Activated CD4-positive, alpha-beta memory T cell treated with anti-CD3 and anti-CD28 coated beads for 36 hours (primary cell): ENCODE measurements around the gene SMIM35. TPM values are rescaled to one million over a fixed set of nuclear protein-coding genes. Genes with fewer than 3 reads are reported as not detected.

Source experiments
- CTCF ChIA-PET: fragments of 350-600 bp; sonication (Branson Sonifier 250); formaldehyde crosslinking; loops from one replicate; lab custom pipeline; 2021; ENCODE audit warnings: antibody characterized with exemption, inconsistent platforms; lab: Charles Lee
- POLR2A ChIA-PET: fragments of 350-600 bp; sonication (Branson Sonifier 250); formaldehyde crosslinking; loops from one replicate; lab custom pipeline; 2021; ENCODE audit warnings: antibody characterized with exemption; lab: Charles Lee
- DNase-seq: peaks from one replicate; pipeline ENCODE4 v3.0.0-alpha.2; 2020
- H3K27ac Mint-ChIP-seq: one replicate; pipeline ENCODE4 v1.8.0; 2021; ENCODE audit warnings: mixed read lengths
- H3K27me3 Mint-ChIP-seq: one replicate; pipeline ENCODE4 v1.8.0; 2021; ENCODE audit warnings: mixed read lengths
- H3K36me3 Mint-ChIP-seq: one replicate; pipeline ENCODE4 v1.8.0; 2021; ENCODE audit warnings: mixed read lengths
- H3K4me1 Mint-ChIP-seq: one replicate; pipeline ENCODE4 v1.8.0; 2021; ENCODE audit warnings: low read depth, mixed read lengths
- H3K4me3 Mint-ChIP-seq: one replicate; pipeline ENCODE4 v1.8.0; 2021; ENCODE audit warnings: mild to moderate bottlenecking, mixed read lengths
- H3K9me3 Mint-ChIP-seq: one replicate; pipeline ENCODE4 v1.8.0; 2021; ENCODE audit warnings: mixed read lengths
- intact Hi-C: fragments of 100-400 bp; cut with micrococcal nuclease; formaldehyde crosslinking; loops from one replicate; pipeline ENCODE4 v1.15.1; 2023
- total RNA-seq, 2 experiments: library from RNA; stranded (reverse); gene quantifications; one replicate each; pipeline ENCODE4 v1.2.3, GENCODE V29; 2021

The SMIM35 gene
- total RNA-seq, 2 experiments from 2014 or later = 0.22 to 0.40 TPM

DNA sequence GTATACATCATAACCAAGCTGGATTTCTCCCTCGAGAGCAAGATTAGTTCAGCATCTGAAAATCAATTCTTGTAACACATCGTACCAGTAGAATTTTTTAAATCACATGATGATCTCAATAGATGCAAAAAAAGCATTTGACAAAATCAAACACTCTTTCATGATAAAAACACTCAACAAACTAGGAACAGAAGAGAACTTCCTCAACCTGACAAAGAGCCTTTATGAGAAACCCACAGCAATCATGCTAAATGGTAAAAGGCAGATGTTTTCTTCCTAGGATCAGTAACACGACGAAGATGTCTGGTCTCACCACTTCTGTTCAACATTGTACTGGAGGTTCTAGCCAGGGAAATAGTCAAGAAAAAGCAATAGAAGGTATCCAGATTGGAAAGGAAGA is 44.0 kb downstream of the SMIM35 start:
- ChIA-PET CTCF (interaction anchor here (1.3 to 3.1 kb wide), 2 partner anchors 10 to 96 kb away, joined by 10 to 12 read pairs; no protein-coding TSS in a partner anchor), POLR2A (interaction anchor here (1.3 to 1.6 kb wide), 2 partner anchors 28 to 40 kb away, joined by 3 to 5 read pairs; no protein-coding TSS in a partner anchor)
- DNase-seq = no peak
- Mint-ChIP-seq H3K36me3 (no peaks in the 10 kb centered on the region), H3K27me3 (no peaks in the 10 kb centered on the region), H3K27ac (peak overlapping the region; percentile 74), H3K4me3 (peak overlapping the region; percentile 11), H3K9me3 (no peaks in the 10 kb centered on the region), H3K4me1 (peaks cover 74% of the 10 kb centered on the region)
- intact Hi-C loops = no loop called here

GRCh38 chr11:118042141-118042540 is 44.6 kb downstream of the SMIM35 start:
- ChIA-PET CTCF (interaction anchor here (0.6 to 3.1 kb wide), 4 partner anchors 9 to 97 kb away, joined by 3 to 12 read pairs (median 6); no protein-coding TSS in a partner anchor), POLR2A (interaction anchor here (0.7 to 1.6 kb wide), 4 partner anchors 28 to 55 kb away, joined by 3 to 5 read pairs (median 4); no protein-coding TSS in a partner anchor)
- peak overlapping the region; percentile 74 for H3K27ac Mint-ChIP-seq
- no peak for DNase-seq
- intact Hi-C loops = no loop called here
- peaks cover 70% of the 10 kb centered on the region for H3K4me1 Mint-ChIP-seq
- H3K4me3 Mint-ChIP-seq = no peak overlapping the region
- no peaks in the 10 kb centered on the region for H3K9me3 Mint-ChIP-seq
- no peaks in the 10 kb centered on the region for H3K27me3 Mint-ChIP-seq
- H3K36me3 Mint-ChIP-seq = no peaks in the 10 kb centered on the region

DNA sequence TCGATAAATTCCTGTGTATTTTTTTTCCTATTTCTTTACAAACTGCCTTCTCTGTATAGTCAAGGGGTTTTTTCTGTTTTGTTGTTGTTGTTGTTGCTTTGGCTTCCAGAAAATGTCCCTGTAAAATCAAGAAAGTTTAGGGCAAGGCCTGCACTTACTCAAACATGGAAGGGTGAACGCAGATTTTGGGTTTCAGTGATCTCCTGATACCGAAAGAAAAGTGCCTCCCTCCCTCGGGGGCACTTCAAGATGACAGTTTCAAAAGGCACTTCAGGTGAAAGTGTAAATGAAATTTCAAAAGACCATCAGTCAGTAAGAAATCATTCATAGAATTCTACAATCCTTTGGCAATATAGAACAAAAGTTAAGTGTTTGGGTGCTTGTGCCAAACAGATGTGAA is 53.3 kb downstream of the SMIM35 start:
- peak overlapping the region; percentile 72 for H3K27ac Mint-ChIP-seq
- no peak overlapping the region for H3K4me3 Mint-ChIP-seq
- DNase-seq = peak; percentile 49
- H3K36me3 Mint-ChIP-seq = no peaks in the 10 kb centered on the region
- CTCF ChIA-PET = interaction anchor here (1.0 to 1.3 kb wide), 2 partner anchors 12 to 19 kb away, joined by 3 to 4 read pairs; no protein-coding TSS in a partner anchor
- no peaks in the 10 kb centered on the region for H3K27me3 Mint-ChIP-seq
- H3K4me1 Mint-ChIP-seq = peaks cover 33% of the 10 kb centered on the region
- intact Hi-C loops = loop anchor here (1.0 kb wide), 2 partner anchors 13 to 31 kb away; no protein-coding TSS in a partner anchor
- POLR2A ChIA-PET = interaction anchor here (3.4 kb wide), 1 partner anchor 31 kb away, joined by 17 read pairs; no protein-coding TSS in a partner anchor
- H3K9me3 Mint-ChIP-seq = no peaks in the 10 kb centered on the region

GRCh38 chr11:118028626-118029025 is 58.1 kb downstream of the SMIM35 start:
- ChIA-PET CTCF (interaction anchor here (0.6 to 1.7 kb wide), 3 partner anchors 11 to 26 kb away, joined by 3 to 5 read pairs (median 4); no protein-coding TSS in a partner anchor), POLR2A (interaction anchor here (1.0 kb wide), 1 partner anchor 27 kb away, joined by 5 read pairs; no protein-coding TSS in a partner anchor)
- Mint-ChIP-seq H3K4me3 (no peak overlapping the region), H3K9me3 (peaks cover 3% of the 10 kb centered on the region), H3K27ac (no peak overlapping the region), H3K4me1 (peaks cover 37% of the 10 kb centered on the region), H3K27me3 (no peaks in the 10 kb centered on the region), H3K36me3 (no peaks in the 10 kb centered on the region)
- DNase-seq = no peak
- intact Hi-C loops = loop anchor here (1.0 kb wide), 2 partner anchors 11 to 18 kb away; no protein-coding TSS in a partner anchor

- no peak overlapping the region for H3K4me3 Mint-ChIP-seq
- H3K36me3 Mint-ChIP-seq = no peaks in the 10 kb centered on the region
- H3K9me3 Mint-ChIP-seq = peaks cover 3% of the 10 kb centered on the region
- H3K27ac Mint-ChIP-seq = no peak overlapping the region
- H3K27me3 Mint-ChIP-seq = no peaks in the 10 kb centered on the region
- DNase-seq = no peak
- H3K4me1 Mint-ChIP-seq = peaks cover 28% of the 10 kb centered on the region
- ChIA-PET CTCF (interaction anchor here (1.2 kb wide), 1 partner anchor 25 kb away, joined by 4 read pairs; no protein-coding TSS in a partner anchor), POLR2A (no interaction called here)
- intact Hi-C loops = no loop called here
Observed at GRCh38 chr11:118027694-118028093, 59.1 kb downstream of the SMIM35 start.

- CTCF ChIA-PET = interaction anchor here (0.8 to 1.3 kb wide), 4 partner anchors 12 to 74 kb away, joined by 3 read pairs; no protein-coding TSS in a partner anchor
- Mint-ChIP-seq H3K4me1 (peaks cover 6% of the 10 kb centered on the region), H3K9me3 (peaks cover 36% of the 10 kb centered on the region), H3K4me3 (no peak overlapping the region), H3K27me3 (no peaks in the 10 kb centered on the region), H3K27ac (no peak overlapping the region), H3K36me3 (peaks cover 20% of the 10 kb centered on the region)
- POLR2A ChIA-PET = interaction anchor here (0.5 to 1.3 kb wide), 2 partner anchors 14 to 18 kb away, joined by 4 to 5 read pairs; no protein-coding TSS in a partner anchor
- intact Hi-C loops = no loop called here
- DNase-seq = no peak
Observed at GRCh38 chr11:118021146-118021545, 65.6 kb downstream of the SMIM35 start.

DNA sequence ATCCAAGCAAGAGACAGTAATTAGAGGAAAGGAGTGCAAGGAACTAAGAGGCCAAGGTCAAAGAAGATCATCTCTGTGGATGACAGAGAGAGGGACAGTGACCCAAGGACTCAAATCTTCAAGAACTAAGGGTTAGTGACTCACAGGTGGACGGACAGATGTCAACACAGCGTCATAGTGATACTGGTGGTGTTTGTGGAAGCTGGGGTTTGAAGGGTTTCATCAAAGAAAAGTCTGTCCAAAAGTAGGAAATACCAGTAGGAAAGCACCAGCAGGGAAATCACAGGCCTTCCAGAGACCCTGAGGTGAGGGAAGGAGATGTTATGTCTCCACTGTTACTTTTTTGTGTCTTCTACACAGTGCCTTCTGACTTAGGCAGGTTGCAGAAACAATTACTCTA is 68.4 kb downstream of the SMIM35 start:
- intact Hi-C loops = no loop called here
- Mint-ChIP-seq H3K36me3 (peaks cover 22% of the 10 kb centered on the region), H3K27ac (no peak overlapping the region), H3K27me3 (no peaks in the 10 kb centered on the region), H3K4me3 (no peak overlapping the region), H3K4me1 (peaks cover 28% of the 10 kb centered on the region), H3K9me3 (peaks cover 33% of the 10 kb centered on the region)
- ChIA-PET CTCF (interaction anchor here (1.3 kb wide), 1 partner anchor 35 kb away, joined by 4 read pairs; no protein-coding TSS in a partner anchor), POLR2A (no interaction called here)
- no peak for DNase-seq

GRCh38 chr11:118017631-118018315 is 69.0 kb downstream of the SMIM35 start:
- CTCF ChIA-PET = interaction anchor here (1.3 kb wide), 1 partner anchor 36 kb away, joined by 4 read pairs; no protein-coding TSS in a partner anchor
- intact Hi-C loops = loop anchor here (1.0 kb wide), 1 partner anchor 12 kb away; no protein-coding TSS in a partner anchor
- H3K27ac Mint-ChIP-seq = no peak overlapping the region
- no peaks in the 10 kb centered on the region for H3K27me3 Mint-ChIP-seq
- peaks cover 22% of the 10 kb centered on the region for H3K36me3 Mint-ChIP-seq
- no peak overlapping the region for H3K4me3 Mint-ChIP-seq
- no peak for DNase-seq
- H3K9me3 Mint-ChIP-seq = peaks cover 33% of the 10 kb centered on the region
- H3K4me1 Mint-ChIP-seq = peaks cover 34% of the 10 kb centered on the region
- POLR2A ChIA-PET = no interaction called here

DNA sequence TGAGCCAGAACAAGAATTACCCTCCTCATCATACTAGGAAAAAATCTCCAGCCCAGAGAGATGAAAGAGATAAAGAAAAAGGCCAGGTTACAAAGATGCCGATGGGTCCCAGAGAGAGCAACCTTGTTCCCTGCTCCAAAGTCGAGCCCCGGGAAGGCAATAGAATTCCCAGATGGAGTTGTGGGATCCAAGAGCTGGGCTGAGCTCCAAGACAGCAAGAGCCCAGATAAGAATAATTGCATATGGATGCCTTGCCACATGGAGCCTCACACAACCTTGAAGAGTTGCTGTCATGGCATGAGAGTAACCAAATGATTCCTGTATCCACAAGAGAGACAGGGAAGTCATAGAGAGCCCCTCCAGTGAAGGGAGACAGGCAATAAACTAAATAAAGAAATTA is 69.7 kb downstream of the SMIM35 start:
- intact Hi-C loops = loop anchor here (1.0 kb wide), 1 partner anchor 12 kb away; no protein-coding TSS in a partner anchor
- ChIA-PET CTCF (no interaction called here), POLR2A (no interaction called here)
- no peak for DNase-seq
- H3K27ac Mint-ChIP-seq = no peak overlapping the region
- no peaks in the 10 kb centered on the region for H3K27me3 Mint-ChIP-seq
- peaks cover 22% of the 10 kb centered on the region for H3K36me3 Mint-ChIP-seq
- H3K4me3 Mint-ChIP-seq = no peak overlapping the region
- H3K9me3 Mint-ChIP-seq = peaks cover 33% of the 10 kb centered on the region
- peaks cover 40% of the 10 kb centered on the region for H3K4me1 Mint-ChIP-seq

- POLR2A ChIA-PET = interaction anchor here (0.7 to 1.0 kb wide), 2 partner anchors 14 to 30 kb away, joined by 3 to 5 read pairs; partner anchors contain the start of gene IL10RA
- no peak overlapping the region for H3K4me3 Mint-ChIP-seq
- no peak overlapping the region for H3K27ac Mint-ChIP-seq
- CTCF ChIA-PET = interaction anchor here (0.8 to 1.3 kb wide), 4 partner anchors 14 to 69 kb away, joined by 3 to 5 read pairs (median 4); no protein-coding TSS in a partner anchor
- intact Hi-C loops = no loop called here
- peaks cover 22% of the 10 kb centered on the region for H3K36me3 Mint-ChIP-seq
- DNase-seq = no peak
- peaks cover 48% of the 10 kb centered on the region for H3K4me1 Mint-ChIP-seq
- H3K27me3 Mint-ChIP-seq = no peaks in the 10 kb centered on the region
- H3K9me3 Mint-ChIP-seq = peaks cover 31% of the 10 kb centered on the region
Observed at GRCh38 chr11:118016104-118016503, 70.7 kb downstream of the SMIM35 start.

DNA sequence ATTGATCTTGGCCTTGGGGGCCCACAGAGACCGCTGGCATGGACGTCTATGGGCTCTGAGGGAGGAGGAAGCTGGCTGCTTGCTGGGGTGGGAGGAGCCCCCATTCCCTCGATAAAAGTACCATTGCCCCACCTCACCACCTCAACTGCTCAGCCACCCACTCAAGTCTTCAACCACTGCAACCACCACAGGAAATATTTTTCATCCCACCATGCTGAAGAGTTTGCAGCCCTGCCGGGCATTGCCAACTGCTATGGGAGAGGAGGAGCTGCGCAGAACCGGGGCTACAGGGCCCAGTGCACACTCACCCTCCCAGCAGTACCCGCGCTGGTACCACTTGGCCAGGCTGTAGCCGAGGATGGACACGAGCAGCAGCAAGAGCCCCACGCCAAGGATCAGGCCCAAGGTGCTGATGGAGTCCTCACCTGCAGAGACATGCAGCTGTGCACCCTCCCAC is 71.3 kb downstream of the SMIM35 start:
- no peaks in the 10 kb centered on the region for H3K27me3 Mint-ChIP-seq

More for the DNA sequence above, 71.3 kb downstream of the SMIM35 start:
- Mint-ChIP-seq H3K9me3 (peaks cover 28% of the 10 kb centered on the region), H3K4me1 (peaks cover 54% of the 10 kb centered on the region), H3K27ac (peak overlapping the region; percentile 36), H3K4me3 (no peak overlapping the region), H3K36me3 (peaks cover 22% of the 10 kb centered on the region)
- DNase-seq = no peak
- intact Hi-C loops = no loop called here
- ChIA-PET CTCF (interaction anchor here (0.8 to 1.3 kb wide), 4 partner anchors 13 to 68 kb away, joined by 3 to 5 read pairs (median 4); no protein-coding TSS in a partner anchor), POLR2A (interaction anchor here (0.7 to 1.5 kb wide), 3 partner anchors 13 to 30 kb away, joined by 3 to 5 read pairs (median 3); partner anchors contain the start of gene IL10RA)
